HepG2 (cell line): ENCODE results near the gene LASP1. TPM values are rescaled to one million over a fixed set of nuclear protein-coding genes. Genes with fewer than 3 reads are reported as not detected.
A peak's percentile ranks its signal among the peaks of the same experiment; 100 is the strongest.

Source experiments
- AGO2 ChIP-seq: fragments of 200-400 bp; formaldehyde crosslinking; optimal IDR thresholded peaks from 2 replicates; pipeline ENCODE3; 2017; ENCODE audit warnings: mild to moderate bottlenecking, low read depth, low read length, moderate library complexity
- CREB1 ChIP-seq, 2 experiments: fragments of 450-650 bp in 1 of 2; IDR thresholded peaks; 2 replicates each; pipeline ENCODE4 v1.6.1; 2016 to 2017; ENCODE audit warnings: control low read depth in 1 of 2, mild to moderate bottlenecking in 1 of 2, missing compliant biosample characterization in 1 of 2, missing genetic modification characterization in 1 of 2
- FOXP1 ChIP-seq, 2 experiments: fragments of 450-650 bp in 1 of 2; IDR thresholded peaks; 2 replicates each; pipeline ENCODE4 v1.6.1; 2017 to 2018; ENCODE audit warnings: antibody characterized with exemption in 1 of 2
- PCBP1 ChIP-seq: fragments of 200-400 bp; formaldehyde crosslinking; IDR thresholded peaks from 2 replicates; pipeline ENCODE4 v1.6.1; 2017; ENCODE audit warnings: mild to moderate bottlenecking, low read depth, low read length, borderline replicate concordance
- SMAD1 ChIP-seq: sonication (generic); formaldehyde crosslinking; IDR thresholded peaks from 2 replicates; pipeline ENCODE4 v1.4.0; 2020; ENCODE audit warnings: missing genetic modification reagents, low read depth, mild to moderate bottlenecking, borderline replicate concordance
- SMARCC2 ChIP-seq: fragments of 450-650 bp; IDR thresholded peaks from 2 replicates; pipeline ENCODE4 v1.6.1; 2017; ENCODE audit warnings: antibody characterized with exemption, mild to moderate bottlenecking
- TP53 ChIP-seq: sonication (generic); formaldehyde crosslinking; conservative IDR thresholded peaks from 2 replicates; pipeline ENCODE4 v1.4.0; 2020; ENCODE audit warnings: missing genetic modification reagents
- ZFP1 ChIP-seq: IDR thresholded peaks from 2 replicates; pipeline ENCODE4 v1.6.1; 2016
- ZMYM4 ChIP-seq: sonication (generic); formaldehyde crosslinking; IDR thresholded peaks from 2 replicates; pipeline ENCODE4 v1.8.1; 2023; ENCODE audit warnings: mild to moderate bottlenecking, missing genetic modification reagents
- ZNF235 ChIP-seq: sonication (generic); formaldehyde crosslinking; IDR thresholded peaks from 2 replicates; pipeline ENCODE4 v1.8.1; 2023; ENCODE audit warnings: mild to moderate bottlenecking, missing genetic modification reagents, borderline replicate concordance
- ZNF737 ChIP-seq: sonication (generic); formaldehyde crosslinking; IDR thresholded peaks from 2 replicates; pipeline ENCODE4 v1.5.0; 2020; ENCODE audit warnings: missing genetic modification reagents, mild to moderate bottlenecking, borderline replicate concordance
- polyA plus RNA-seq, 8 experiments: library from polyadenylated mRNA; depleted of rRNA in 3 of 8; stranded (reverse) in 7 of 8; unstranded in 1 of 8; fragments of >200 nt; fragmentation: Illumina TruSeq in 4 of 8; extraction: Trizol in 4 of 8; gene quantifications; 2 replicates each; pipeline versions ENCODE4 v1.2.1 to v1.2.3, GENCODE V29; 2011 to 2016; ENCODE audit warnings: low read depth in 4 of 8, missing spikeins in 1 of 8, mixed read lengths in 1 of 8; ENCODE audit not compliant: insufficient read depth in 1 of 8
- total RNA-seq, 5 experiments: library from RNA; depleted of rRNA; stranded (reverse); fragments of >200 nt; fragmentation: Illumina TruSeq; extraction: Trizol; gene quantifications; 2 replicates each; pipeline ENCODE4 v1.2.3, GENCODE V29; 2016; ENCODE audit warnings: low read depth in 1 of 5
- TF ChIP-seq, protein P1 (sequence below): sonication (generic); formaldehyde crosslinking; IDR thresholded peaks from 2 replicates; pipeline ENCODE4 v1.4.0; 2020; ENCODE audit warnings: missing genetic modification reagents
- TF ChIP-seq, protein P2 (sequence below): sonication (generic); formaldehyde crosslinking; conservative IDR thresholded peaks from 2 replicates; pipeline ENCODE4 v1.8.0; 2022; ENCODE audit warnings: missing genetic modification reagents
- TF ChIP-seq, protein P3 (sequence below): sonication (generic); formaldehyde crosslinking; IDR thresholded peaks from 2 replicates; pipeline ENCODE4 v1.5.1; 2020; ENCODE audit warnings: missing genetic modification reagents, mild to moderate bottlenecking, borderline replicate concordance
- TF ChIP-seq, protein P4 (sequence below): IDR thresholded peaks from 2 replicates; pipeline ENCODE4 v1.6.1; 2012; ENCODE audit warnings: low read length, improper control_type of control experiment
- TF ChIP-seq, protein P5 (sequence below): sonication (generic); formaldehyde crosslinking; IDR thresholded peaks from 2 replicates; pipeline ENCODE4 v1.9.0; 2021; ENCODE audit warnings: missing genetic modification reagents, borderline replicate concordance

Gene LASP1
- total and polyA plus RNA-seq, 2 of the 13 experiments (the other 11 are each of a cell fraction or from before 2014, with no cell fraction given) = 70.1 to 97.0 TPM

DNA sequence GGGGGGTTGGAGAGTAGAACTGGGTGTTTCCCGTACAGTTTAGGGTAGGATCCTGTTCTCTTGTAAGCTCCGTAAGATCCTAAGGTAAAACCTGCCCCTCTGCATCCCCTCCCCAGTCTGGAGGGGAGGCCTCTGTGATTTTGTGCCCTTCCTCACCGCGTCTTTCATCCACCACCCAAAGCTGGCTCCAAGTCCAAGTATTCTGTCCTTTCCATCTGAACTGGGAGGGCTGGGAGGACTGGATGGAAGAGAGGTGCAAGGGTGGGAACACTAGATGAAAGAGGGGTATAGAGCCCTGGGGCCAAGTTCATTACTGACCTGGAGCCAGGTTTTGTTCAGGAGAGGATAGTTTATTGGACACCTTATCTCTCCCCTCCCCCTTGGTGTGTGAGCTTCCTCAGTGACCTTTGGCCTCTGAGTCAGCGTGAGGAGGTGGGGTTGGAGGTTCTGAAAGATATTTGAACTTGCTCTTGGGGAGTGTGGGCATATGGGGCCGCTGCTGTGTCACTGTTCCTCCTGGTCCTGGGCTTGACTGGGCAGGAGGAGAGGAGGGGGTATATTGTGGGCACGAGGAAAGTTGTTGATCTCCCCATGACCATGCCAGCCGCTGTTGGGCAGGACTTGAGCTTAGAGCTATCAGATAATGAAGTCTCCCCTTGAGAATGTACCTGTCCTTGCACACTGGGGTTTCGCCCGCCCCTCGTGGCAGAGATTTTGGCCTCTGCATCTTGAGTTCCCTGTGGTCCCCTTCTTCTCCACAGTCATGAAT lies 1.6 kb downstream of the LASP1 start (continued):
- TF ChIP-seq ZFP1 (CRISPR knock-in tag) (peak; percentile 85; the same call in 1 of the 2 replicates), ZNF235 (CRISPR knock-in tag) (no peak), SMARCC2 (0 out of 2 replicates have a peak, but pooled peaks have one; percentile 59), AGO2 (no peak), ZMYM4 (peak; percentile 50; the same call in 1 of the 2 replicates), CREB1 (IDR thresholded peaks at IDR 0.05) (no peak), CREB1 (CRISPR knock-in tag; IDR thresholded peaks at IDR 0.05) (peak; percentile 72), SMAD1 (CRISPR knock-in tag) (peak; percentile 50; the same call in 1 of the 2 replicates), PCBP1 (no peak), TP53 (CRISPR knock-in tag) (no peak), FOXP1 (IDR thresholded peaks at IDR 0.05) (no peak), FOXP1 (CRISPR knock-in tag; IDR thresholded peaks at IDR 0.05) (peak; percentile 63; the same call in 1 of the 2 replicates), ZNF737 (no peak)
- TF ChIP-seq, protein P1, sequence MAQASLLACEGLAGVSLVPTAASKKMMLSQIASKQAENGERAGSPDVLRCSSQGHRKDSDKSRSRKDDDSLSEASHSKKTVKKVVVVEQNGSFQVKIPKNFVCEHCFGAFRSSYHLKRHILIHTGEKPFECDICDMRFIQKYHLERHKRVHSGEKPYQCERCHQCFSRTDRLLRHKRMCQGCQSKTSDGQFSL (CRISPR knock-in tag) = peak; percentile 79
- TF ChIP-seq, protein P2, sequence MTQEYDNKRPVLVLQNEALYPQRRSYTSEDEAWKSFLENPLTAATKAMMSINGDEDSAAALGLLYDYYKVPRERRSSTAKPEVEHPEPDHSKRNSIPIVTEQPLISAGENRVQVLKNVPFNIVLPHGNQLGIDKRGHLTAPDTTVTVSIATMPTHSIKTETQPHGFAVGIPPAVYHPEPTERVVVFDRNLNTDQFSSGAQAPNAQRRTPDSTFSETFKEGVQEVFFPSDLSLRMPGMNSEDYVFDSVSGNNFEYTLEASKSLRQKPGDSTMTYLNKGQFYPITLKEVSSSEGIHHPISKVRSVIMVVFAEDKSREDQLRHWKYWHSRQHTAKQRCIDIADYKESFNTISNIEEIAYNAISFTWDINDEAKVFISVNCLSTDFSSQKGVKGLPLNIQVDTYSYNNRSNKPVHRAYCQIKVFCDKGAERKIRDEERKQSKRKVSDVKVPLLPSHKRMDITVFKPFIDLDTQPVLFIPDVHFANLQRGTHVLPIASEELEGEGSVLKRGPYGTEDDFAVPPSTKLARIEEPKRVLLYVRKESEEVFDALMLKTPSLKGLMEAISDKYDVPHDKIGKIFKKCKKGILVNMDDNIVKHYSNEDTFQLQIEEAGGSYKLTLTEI (CRISPR knock-in tag) = no peak
- TF ChIP-seq, protein P3, sequence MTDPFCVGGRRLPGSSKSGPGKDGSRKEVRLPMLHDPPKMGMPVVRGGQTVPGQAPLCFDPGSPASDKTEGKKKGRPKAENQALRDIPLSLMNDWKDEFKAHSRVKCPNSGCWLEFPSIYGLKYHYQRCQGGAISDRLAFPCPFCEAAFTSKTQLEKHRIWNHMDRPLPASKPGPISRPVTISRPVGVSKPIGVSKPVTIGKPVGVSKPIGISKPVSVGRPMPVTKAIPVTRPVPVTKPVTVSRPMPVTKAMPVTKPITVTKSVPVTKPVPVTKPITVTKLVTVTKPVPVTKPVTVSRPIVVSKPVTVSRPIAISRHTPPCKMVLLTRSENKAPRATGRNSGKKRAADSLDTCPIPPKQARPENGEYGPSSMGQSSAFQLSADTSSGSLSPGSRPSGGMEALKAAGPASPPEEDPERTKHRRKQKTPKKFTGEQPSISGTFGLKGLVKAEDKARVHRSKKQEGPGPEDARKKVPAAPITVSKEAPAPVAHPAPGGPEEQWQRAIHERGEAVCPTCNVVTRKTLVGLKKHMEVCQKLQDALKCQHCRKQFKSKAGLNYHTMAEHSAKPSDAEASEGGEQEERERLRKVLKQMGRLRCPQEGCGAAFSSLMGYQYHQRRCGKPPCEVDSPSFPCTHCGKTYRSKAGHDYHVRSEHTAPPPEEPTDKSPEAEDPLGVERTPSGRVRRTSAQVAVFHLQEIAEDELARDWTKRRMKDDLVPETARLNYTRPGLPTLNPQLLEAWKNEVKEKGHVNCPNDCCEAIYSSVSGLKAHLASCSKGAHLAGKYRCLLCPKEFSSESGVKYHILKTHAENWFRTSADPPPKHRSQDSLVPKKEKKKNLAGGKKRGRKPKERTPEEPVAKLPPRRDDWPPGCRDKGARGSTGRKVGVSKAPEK (CRISPR knock-in tag) = no peak
- TF ChIP-seq, protein P4, sequence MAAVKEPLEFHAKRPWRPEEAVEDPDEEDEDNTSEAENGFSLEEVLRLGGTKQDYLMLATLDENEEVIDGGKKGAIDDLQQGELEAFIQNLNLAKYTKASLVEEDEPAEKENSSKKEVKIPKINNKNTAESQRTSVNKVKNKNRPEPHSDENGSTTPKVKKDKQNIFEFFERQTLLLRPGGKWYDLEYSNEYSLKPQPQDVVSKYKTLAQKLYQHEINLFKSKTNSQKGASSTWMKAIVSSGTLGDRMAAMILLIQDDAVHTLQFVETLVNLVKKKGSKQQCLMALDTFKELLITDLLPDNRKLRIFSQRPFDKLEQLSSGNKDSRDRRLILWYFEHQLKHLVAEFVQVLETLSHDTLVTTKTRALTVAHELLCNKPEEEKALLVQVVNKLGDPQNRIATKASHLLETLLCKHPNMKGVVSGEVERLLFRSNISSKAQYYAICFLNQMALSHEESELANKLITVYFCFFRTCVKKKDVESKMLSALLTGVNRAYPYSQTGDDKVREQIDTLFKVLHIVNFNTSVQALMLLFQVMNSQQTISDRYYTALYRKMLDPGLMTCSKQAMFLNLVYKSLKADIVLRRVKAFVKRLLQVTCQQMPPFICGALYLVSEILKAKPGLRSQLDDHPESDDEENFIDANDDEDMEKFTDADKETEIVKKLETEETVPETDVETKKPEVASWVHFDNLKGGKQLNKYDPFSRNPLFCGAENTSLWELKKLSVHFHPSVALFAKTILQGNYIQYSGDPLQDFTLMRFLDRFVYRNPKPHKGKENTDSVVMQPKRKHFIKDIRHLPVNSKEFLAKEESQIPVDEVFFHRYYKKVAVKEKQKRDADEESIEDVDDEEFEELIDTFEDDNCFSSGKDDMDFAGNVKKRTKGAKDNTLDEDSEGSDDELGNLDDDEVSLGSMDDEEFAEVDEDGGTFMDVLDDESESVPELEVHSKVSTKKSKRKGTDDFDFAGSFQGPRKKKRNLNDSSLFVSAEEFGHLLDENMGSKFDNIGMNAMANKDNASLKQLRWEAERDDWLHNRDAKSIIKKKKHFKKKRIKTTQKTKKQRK = 0 out of 2 replicates have a peak, but pooled peaks have one; percentile 27
- TF ChIP-seq, protein P5, sequence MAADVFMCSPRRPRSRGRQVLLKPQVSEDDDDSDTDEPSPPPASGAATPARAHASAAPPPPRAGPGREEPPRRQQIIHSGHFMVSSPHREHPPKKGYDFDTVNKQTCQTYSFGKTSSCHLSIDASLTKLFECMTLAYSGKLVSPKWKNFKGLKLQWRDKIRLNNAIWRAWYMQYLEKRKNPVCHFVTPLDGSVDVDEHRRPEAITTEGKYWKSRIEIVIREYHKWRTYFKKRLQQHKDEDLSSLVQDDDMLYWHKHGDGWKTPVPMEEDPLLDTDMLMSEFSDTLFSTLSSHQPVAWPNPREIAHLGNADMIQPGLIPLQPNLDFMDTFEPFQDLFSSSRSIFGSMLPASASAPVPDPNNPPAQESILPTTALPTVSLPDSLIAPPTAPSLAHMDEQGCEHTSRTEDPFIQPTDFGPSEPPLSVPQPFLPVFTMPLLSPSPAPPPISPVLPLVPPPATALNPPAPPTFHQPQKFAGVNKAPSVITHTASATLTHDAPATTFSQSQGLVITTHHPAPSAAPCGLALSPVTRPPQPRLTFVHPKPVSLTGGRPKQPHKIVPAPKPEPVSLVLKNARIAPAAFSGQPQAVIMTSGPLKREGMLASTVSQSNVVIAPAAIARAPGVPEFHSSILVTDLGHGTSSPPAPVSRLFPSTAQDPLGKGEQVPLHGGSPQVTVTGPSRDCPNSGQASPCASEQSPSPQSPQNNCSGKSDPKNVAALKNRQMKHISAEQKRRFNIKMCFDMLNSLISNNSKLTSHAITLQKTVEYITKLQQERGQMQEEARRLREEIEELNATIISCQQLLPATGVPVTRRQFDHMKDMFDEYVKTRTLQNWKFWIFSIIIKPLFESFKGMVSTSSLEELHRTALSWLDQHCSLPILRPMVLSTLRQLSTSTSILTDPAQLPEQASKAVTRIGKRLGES (CRISPR knock-in tag) = no peak
